ENCODE data around the gene EGLN2. TPM values are rescaled to one million over a fixed set of nuclear protein-coding genes. Genes with fewer than 3 reads are reported as not detected.

Gene EGLN2
- total RNA-seq, 2 donors from 2014 or later = 50.8 to 51.4 TPM

DNA sequence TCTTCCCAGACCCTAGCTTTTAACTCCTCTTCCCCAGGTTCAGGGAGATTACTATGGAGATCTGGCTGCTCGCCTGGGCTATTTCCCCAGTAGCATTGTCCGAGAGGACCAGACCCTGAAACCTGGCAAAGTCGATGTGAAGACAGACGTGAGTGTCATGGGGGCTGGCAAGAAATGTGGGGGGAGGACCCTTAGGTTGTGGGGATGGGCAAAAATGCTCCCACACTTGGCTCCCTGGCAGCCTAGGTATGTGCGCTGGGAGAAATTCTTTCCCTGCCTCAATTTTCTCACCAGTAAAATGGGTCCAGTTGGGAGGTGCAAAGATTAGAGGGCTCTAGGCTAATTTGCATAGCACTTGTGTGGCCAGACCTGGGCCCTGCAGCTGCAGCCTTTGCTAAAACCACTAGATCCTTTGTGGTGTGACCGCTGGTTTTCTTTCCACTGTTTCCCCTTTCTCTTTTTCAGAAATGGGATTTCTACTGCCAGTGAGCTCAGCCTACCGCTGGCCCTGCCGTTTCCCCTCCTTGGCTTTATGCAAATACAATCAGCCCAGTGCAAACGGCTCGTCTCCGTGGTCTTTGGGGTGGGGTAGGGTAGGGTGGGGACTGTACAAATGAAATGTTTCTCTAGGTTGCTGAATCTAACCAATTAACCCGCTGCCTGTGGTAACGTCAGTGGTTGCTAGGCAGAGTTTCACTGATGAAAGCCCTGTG lies 21.9 kb upstream of the EGLN2 start:
- 15 to 19% methylated on average over 13 of the region's 13 CpGs for WGBS, 2 donors
- peak overlapping the region; percentile 34 to 56 for H3K4me3 ChIP-seq
- H3K4me1 ChIP-seq = peaks cover 16% of the 10 kb centered on the region
- H3K27me3 ChIP-seq = no peaks in the 10 kb centered on the region
- no peaks in the 10 kb centered on the region for H3K9me3 ChIP-seq
- no peaks in the 10 kb centered on the region for H3K36me3 ChIP-seq (replicated peaks in 1 of 2; ENCODE audit: insufficient read depth in 1 of 2, low read depth in 2 of 2)
- peak; percentile 77 for ATAC-seq
- intact Hi-C loops (cut with DNase I) = no loop called here
- peak overlapping the region; percentile 92 to 100 (median 98) for H3K27ac ChIP-seq
- DNase-seq = peak; percentile 85 to 94 (median 89)
- no peak for TF ChIP-seq POLR2A (IDR thresholded peaks at IDR 0.05)
- TF ChIP-seq, protein P1, sequence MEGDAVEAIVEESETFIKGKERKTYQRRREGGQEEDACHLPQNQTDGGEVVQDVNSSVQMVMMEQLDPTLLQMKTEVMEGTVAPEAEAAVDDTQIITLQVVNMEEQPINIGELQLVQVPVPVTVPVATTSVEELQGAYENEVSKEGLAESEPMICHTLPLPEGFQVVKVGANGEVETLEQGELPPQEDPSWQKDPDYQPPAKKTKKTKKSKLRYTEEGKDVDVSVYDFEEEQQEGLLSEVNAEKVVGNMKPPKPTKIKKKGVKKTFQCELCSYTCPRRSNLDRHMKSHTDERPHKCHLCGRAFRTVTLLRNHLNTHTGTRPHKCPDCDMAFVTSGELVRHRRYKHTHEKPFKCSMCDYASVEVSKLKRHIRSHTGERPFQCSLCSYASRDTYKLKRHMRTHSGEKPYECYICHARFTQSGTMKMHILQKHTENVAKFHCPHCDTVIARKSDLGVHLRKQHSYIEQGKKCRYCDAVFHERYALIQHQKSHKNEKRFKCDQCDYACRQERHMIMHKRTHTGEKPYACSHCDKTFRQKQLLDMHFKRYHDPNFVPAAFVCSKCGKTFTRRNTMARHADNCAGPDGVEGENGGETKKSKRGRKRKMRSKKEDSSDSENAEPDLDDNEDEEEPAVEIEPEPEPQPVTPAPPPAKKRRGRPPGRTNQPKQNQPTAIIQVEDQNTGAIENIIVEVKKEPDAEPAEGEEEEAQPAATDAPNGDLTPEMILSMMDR (IDR thresholded peaks at IDR 0.05) = peak in 2 of 7 experiments; percentile 3 to 8

DNA sequence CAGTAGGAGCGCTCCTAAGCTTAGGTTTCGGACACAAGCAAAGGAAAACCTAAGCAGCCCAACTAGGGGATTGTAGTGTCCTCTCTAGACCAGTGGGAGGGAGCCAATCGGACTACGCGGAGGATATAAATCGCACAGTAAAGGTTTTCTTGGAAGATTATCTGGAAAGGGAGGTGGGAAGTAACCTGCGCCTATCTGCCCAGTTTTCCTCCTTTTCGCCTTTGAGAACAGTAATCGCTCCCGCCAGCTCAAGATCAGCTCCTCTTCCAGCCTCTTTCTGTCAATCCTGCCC lies 21.4 kb upstream of the EGLN2 start:
- no peak for ATAC-seq
- Histone ChIP-seq H3K4me3 (peak overlapping the region; percentile 34 to 56), H3K36me3 (replicated peaks in 1 of 2; ENCODE audit: insufficient read depth in 1 of 2, low read depth in 2 of 2) (no peaks in the 10 kb centered on the region), H3K4me1 (peaks cover 16% of the 10 kb centered on the region), H3K27ac (peak overlapping the region; percentile 92 to 100 (median 98)), H3K9me3 (no peaks in the 10 kb centered on the region), H3K27me3 (no peaks in the 10 kb centered on the region)
- intact Hi-C loops (cut with DNase I) = no loop called here
- DNase-seq = no peak
- WGBS, 2 donors = 0 to 1% methylated on average over 10 of the region's 10 CpGs
- TF ChIP-seq POLR2A (IDR thresholded peaks at IDR 0.05) = no peak
- TF ChIP-seq, protein P1 (IDR thresholded peaks at IDR 0.05) = no peak

DNA sequence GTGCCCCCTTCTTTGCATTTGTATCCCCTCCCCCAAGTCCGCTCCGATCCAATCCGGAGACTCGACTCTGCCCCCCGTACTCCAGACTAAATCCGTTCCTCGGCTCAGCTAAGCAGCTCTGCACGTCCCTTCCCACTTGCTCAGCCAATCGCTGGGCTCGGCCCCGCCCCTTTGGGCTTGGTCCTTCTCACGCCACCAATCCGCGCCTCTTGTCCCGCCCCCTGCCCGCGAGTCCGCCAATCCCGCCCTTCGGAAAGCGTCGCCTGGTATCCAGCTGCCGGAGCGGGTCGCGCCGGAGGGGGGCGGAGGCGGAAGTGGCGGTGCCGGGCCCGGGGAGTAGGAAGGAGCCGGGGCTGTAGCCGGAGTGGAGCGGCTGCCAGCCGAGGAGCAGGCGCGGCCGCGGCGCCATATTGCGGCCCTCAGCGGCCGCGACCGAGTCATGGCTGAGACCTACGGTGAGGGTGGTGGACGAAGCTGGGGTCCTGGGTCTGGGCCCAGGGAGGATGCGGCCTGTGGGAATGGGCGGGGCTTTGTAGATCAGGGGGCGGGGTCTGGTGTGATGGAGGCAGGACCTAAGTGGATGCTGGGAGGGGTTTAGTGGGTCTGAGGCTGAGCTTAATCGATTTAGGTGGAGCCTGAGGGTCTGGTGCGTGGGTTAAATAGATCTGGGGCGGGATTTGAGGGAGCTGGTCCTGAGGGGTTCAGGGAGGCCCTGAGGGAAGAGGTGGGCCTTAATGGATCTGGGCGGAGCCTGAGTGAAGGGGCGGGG lies 20.9 kb upstream of the EGLN2 start, which contains the start of gene RAB4B:
Gene RAB4B (plus strand): TSS at position 311 of the 769 bp plus-strand sequence. CDS start 129 bp downstream, at position 440.
- Histone ChIP-seq H3K9me3 (no peaks in the 10 kb centered on the region), H3K27me3 (no peaks in the 10 kb centered on the region), H3K4me1 (peaks cover 16% of the 10 kb centered on the region), H3K4me3 (peak within 1 kb of the TSS; percentile 64 to 86), H3K36me3 (replicated peaks in 1 of 2; ENCODE audit: insufficient read depth in 1 of 2, low read depth in 2 of 2) (no peaks in the 10 kb centered on the region), H3K27ac (peak within 1 kb of the TSS; percentile 92 to 100 (median 98))
- TF ChIP-seq POLR2A (IDR thresholded peaks at IDR 0.05) = peak; percentile 72 to 88 (median 84)
- TF ChIP-seq, protein P1 (IDR thresholded peaks at IDR 0.05) = peak in 3 of 7 experiments; percentile 8 to 24 (median 23)
- intact Hi-C loops (cut with DNase I) = no loop called here
- ATAC-seq (peak; percentile 93), DNase-seq (peak; percentile 100)
- 0 to 1% methylated on average over 33 to 56 of the region's 56 CpGs for WGBS, 2 donors

DNA sequence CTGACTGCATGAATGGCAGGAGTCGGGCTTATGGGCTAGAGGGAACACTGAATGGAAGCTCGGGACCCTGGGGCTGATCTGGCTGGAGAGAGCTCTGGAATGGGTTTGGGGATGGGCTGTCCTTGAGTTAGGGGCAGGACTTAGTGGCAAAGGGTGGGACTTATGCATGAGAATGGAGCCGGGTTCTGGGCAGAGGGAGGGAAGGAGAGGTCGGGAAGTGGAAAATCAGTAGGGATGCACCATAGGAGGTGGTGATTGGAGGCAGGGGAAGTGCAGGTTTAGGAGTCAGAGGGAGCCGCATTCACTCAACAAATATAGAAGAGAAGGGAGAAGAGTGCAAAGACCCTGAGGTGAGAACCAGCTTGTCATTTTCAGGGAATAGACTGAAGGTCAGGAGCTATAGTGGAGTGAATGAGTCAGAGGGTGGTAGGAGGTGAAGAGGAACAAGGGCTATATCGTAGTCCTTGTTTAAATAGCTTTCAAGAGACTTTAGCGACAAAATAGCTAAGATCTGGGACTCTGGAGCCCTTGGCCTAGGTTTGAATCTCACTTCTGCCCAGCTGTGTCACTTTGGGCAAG lies 20.2 kb upstream of the EGLN2 start:
- WGBS, 2 donors = 11 to 20% methylated on average over 7 of the region's 7 CpGs
- TF ChIP-seq, protein P1 (IDR thresholded peaks at IDR 0.05) = no peak
- TF ChIP-seq POLR2A (IDR thresholded peaks at IDR 0.05) = no peak
- ATAC-seq = no peak

More for the DNA sequence above, 20.2 kb upstream of the EGLN2 start:
- intact Hi-C loops (cut with DNase I) = no loop called here
- no peaks in the 10 kb centered on the region for H3K27me3 ChIP-seq
- DNase-seq = no peak
- H3K27ac ChIP-seq = peak overlapping the region; percentile 92 to 100 (median 98)
- H3K36me3 ChIP-seq (replicated peaks in 1 of 2; ENCODE audit: insufficient read depth in 1 of 2, low read depth in 2 of 2) = no peaks in the 10 kb centered on the region
- H3K4me1 ChIP-seq = peaks cover 16% of the 10 kb centered on the region
- peak overlapping the region; percentile 64 to 86 for H3K4me3 ChIP-seq
- no peaks in the 10 kb centered on the region for H3K9me3 ChIP-seq

Measured in body of pancreas (tissue), 4 donors.